Gastrocnemius medialis (tissue), 4 donors: ENCODE data around the gene RSPO3. TPM values are rescaled to one million over a fixed set of nuclear protein-coding genes. Genes with fewer than 3 reads are reported as not detected.

Source experiments
- ATAC-seq, 2 donors: fragments of 150-250 bp; one replicate each; pipeline ENCODE4 v1.9.1; 2016
- DNase-seq, 2 donors: peaks; one replicate each; pipeline ENCODE4 v3.0.0-alpha.2; 2019
- H3K27ac ChIP-seq, 4 donors: fragments of 200-600 bp; sonication (generic); 1 replicate in 1 of 4; 2 replicates in 3 of 4; pipeline ENCODE4 v1.5.1; 2016 to 2018; ENCODE audit warnings: mild to moderate bottlenecking in 2 of 4, moderate library complexity in 1 of 4
- H3K27me3 ChIP-seq, 3 donors: fragments of 200-600 bp; sonication (generic) in 2 of 3; 1 replicate in 1 of 3; 2 replicates in 2 of 3; pipeline versions ENCODE4 v1.5.1 to v1.6.0; 2016 to 2019; ENCODE audit warnings: mild to moderate bottlenecking in 1 of 3, moderate library complexity in 1 of 3
- H3K36me3 ChIP-seq, 2 donors: fragments of 200-600 bp; sonication (generic) in 1 of 2; one replicate each; pipeline ENCODE4 v1.5.1; 2017 to 2018
- H3K4me1 ChIP-seq, 2 donors: fragments of 200-600 bp; sonication (generic) in 1 of 2; one replicate each; pipeline ENCODE4 v1.5.1; 2016 to 2017; ENCODE audit warnings: mild to moderate bottlenecking in 2 of 2
- H3K4me3 ChIP-seq, 4 donors: fragments of 200-600 bp; sonication (generic) in 3 of 4; 1 replicate in 1 of 4; 2 replicates in 3 of 4; pipeline ENCODE4 v1.5.1; 2016 to 2019; ENCODE audit warnings: mild to moderate bottlenecking in 2 of 4
- H3K9me3 ChIP-seq, 3 donors: fragments of 200-600 bp; sonication (generic) in 2 of 3; 1 replicate in 1 of 3; 2 replicates in 2 of 3; pipeline ENCODE4 v1.5.1; 2016 to 2019
- POLR2A ChIP-seq, 2 donors: fragments of 450-650 bp; IDR thresholded peaks; one replicate each; pipeline ENCODE4 v1.6.1; 2017; ENCODE audit warnings: antibody characterized with exemption in 2 of 2, mild to moderate bottlenecking in 2 of 2, moderate library complexity in 2 of 2
- in situ Hi-C, 4 donors: fragments of 200-750 bp; cut with MboI; loops; one replicate each; pipeline versions ENCODE4 v1.15.0 to v1.8.0; 2017; ENCODE audit warnings: low sequenced_read_pairs in 4 of 4
- intact Hi-C: fragments of 100-400 bp; cut with DNase I; formaldehyde crosslinking; loops from one replicate; pipeline ENCODE4 v1.15.1; 2023; ENCODE audit warnings: low total_unique reads
- total RNA-seq, 4 donors: library from RNA; depleted of rRNA; stranded (reverse); fragments of >200 nt; gene quantifications; one replicate each; pipeline versions ENCODE4 v1.1.0 to v1.2.3, GENCODE V29; 2016
- TF ChIP-seq, protein P1 (sequence below), 5 experiments: fragments of 450-650 bp in 3 of 5; fragments of 200-600 bp in 2 of 5; sonication (generic) in 2 of 5; IDR thresholded peaks in 4 of 5; conservative IDR thresholded peaks in 1 of 5; 1 replicate in 4 of 5; 2 replicates in 1 of 5; pipeline ENCODE4 v1.5.1; 2016 to 2019; ENCODE audit warnings: antibody characterized with exemption in 5 of 5, mild to moderate bottlenecking in 3 of 5, moderate library complexity in 3 of 5

RSPO3 gene
- total RNA-seq, 4 donors from 2014 or later = 4.8 to 30.5 (median 7.2) TPM

DNA sequence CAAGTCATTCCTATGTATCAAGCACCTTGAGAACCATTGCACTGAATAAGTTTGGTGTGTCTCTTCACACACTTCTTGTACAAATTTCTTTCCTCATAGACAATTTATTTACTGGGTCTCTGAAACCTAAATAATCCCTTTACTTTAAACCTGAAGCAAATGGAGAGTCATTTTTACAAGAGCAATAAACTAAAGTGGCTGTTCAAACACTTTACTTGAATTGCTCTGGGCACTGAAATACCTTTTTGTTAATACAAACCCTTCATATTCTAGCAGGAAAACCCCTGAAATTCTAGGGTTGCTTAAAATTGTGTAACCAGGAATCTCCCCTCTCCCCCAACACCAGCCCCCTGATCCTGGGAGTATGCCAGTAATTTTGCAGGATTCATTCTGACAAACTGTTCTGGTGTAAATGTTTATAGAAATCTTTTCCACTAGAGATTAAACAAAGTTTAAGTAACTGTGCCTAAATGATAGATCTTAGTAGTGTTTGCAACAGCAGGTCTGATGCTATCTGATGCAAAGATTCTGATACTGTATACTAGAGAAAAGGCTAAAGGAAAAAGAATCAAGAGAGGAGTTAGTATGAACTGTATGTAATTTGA, 13.4 kb downstream of the RSPO3 start:
- Histone ChIP-seq H3K27ac (peak overlapping the region in 1 of 4 donors; percentile 5), H3K4me3 (no peak overlapping the region), H3K27me3 (no peaks in the 10 kb centered on the region), H3K9me3 (no peaks in the 10 kb centered on the region), H3K36me3 (no peaks in the 10 kb centered on the region), H3K4me1 (peaks cover 35 to 58% of the 10 kb centered on the region in 2 donors)
- no peak for TF ChIP-seq POLR2A (IDR thresholded peaks at IDR 0.05)
- TF ChIP-seq, protein P1, sequence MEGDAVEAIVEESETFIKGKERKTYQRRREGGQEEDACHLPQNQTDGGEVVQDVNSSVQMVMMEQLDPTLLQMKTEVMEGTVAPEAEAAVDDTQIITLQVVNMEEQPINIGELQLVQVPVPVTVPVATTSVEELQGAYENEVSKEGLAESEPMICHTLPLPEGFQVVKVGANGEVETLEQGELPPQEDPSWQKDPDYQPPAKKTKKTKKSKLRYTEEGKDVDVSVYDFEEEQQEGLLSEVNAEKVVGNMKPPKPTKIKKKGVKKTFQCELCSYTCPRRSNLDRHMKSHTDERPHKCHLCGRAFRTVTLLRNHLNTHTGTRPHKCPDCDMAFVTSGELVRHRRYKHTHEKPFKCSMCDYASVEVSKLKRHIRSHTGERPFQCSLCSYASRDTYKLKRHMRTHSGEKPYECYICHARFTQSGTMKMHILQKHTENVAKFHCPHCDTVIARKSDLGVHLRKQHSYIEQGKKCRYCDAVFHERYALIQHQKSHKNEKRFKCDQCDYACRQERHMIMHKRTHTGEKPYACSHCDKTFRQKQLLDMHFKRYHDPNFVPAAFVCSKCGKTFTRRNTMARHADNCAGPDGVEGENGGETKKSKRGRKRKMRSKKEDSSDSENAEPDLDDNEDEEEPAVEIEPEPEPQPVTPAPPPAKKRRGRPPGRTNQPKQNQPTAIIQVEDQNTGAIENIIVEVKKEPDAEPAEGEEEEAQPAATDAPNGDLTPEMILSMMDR (IDR thresholded peaks at IDR 0.05 in 4 of 5, conservative IDR thresholded peaks at IDR 0.05 in 1 of 5) = no peak
- intact Hi-C loops (no loop called here), in situ Hi-C loops (no loop called here)
- DNase-seq (no peak), ATAC-seq (no peak)

DNA sequence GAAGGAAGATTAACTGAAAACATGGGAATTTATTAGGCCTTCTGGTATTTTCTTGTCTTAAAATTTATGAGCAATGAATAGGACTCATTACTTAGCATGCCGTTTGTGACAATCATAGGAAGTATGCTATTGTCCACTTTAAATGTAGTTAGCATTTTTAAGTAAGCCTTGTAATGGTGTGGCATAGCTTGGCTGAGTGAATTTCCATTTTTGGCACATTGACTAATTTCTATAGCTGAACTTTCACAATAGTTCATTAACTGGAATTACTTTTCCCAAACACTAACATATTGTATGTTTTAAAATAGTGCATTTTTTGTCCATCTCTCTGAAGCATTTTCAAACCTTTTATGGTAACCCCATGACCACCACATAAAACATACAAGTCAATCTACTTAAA, 15.7 kb downstream of the RSPO3 start:
- H3K36me3 ChIP-seq = no peaks in the 10 kb centered on the region
- no peak for TF ChIP-seq POLR2A (IDR thresholded peaks at IDR 0.05)
- TF ChIP-seq, protein P1 (IDR thresholded peaks at IDR 0.05 in 4 of 5, conservative IDR thresholded peaks at IDR 0.05 in 1 of 5) = no peak
- in situ Hi-C loops = no loop called here
- DNase-seq (no peak), ATAC-seq (no peak)
- peaks cover 37 to 48% of the 10 kb centered on the region in 2 donors for H3K4me1 ChIP-seq
- intact Hi-C loops = no loop called here
- H3K9me3 ChIP-seq = no peaks in the 10 kb centered on the region
- H3K27ac ChIP-seq = peak overlapping the region in 1 of 4 donors; percentile 45
- H3K27me3 ChIP-seq = no peaks in the 10 kb centered on the region
- H3K4me3 ChIP-seq = no peak overlapping the region

DNA sequence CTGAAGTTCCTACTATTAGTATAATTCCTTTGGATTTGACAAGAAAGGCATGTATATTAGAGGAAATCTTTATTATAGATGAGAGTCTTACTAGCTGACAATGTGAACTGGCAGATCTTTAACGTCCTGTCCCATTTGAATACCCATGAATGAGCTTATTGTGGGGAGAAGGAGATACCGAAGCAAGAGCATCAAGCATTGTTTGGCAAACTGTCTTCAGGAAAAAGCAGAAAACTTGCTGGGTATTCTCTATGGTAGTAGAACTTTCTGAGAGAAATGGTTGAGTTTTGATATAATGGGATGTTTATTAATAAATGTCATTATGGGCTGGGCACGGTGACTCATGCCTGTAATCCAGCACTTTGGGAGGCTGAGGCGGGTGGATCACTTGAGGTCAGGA, 18.3 kb downstream of the RSPO3 start:
- TF ChIP-seq, protein P1 (IDR thresholded peaks at IDR 0.05 in 4 of 5, conservative IDR thresholded peaks at IDR 0.05 in 1 of 5) = no peak
- no peak for TF ChIP-seq POLR2A (IDR thresholded peaks at IDR 0.05)
- intact Hi-C loops = no loop called here
- in situ Hi-C loops = no loop called here
- ATAC-seq (no peak), DNase-seq (no peak)
- Histone ChIP-seq H3K27ac (peak overlapping the region; percentile 7 to 40 (median 26)), H3K36me3 (no peaks in the 10 kb centered on the region), H3K4me1 (peaks cover 31 to 42% of the 10 kb centered on the region in 2 donors), H3K27me3 (no peaks in the 10 kb centered on the region), H3K9me3 (no peaks in the 10 kb centered on the region), H3K4me3 (no peak overlapping the region)

DNA sequence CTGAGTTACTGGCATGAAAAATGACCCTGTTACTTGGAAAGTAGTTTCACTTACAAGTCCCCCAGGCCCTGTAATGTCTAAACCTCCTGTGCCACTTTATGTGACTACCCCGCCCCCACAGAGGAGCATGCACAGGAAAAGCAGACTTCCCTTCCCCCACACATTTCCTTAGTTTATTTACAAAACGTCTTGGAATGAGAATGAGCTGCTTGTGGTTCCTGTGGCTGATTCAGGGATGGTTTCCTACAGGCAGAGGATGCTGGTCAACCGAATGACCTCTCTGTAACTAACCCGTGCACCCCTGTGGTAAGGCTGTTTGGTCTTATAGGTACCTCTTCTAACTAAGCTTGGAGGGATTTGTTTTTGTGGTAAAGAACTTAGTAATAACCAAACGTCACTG, 28.5 kb downstream of the RSPO3 start:
- Histone ChIP-seq H3K27ac (peak overlapping the region; percentile 58 to 81 (median 68)), H3K4me3 (no peak overlapping the region), H3K9me3 (no peaks in the 10 kb centered on the region), H3K4me1 (peaks cover 42 to 50% of the 10 kb centered on the region in 2 donors), H3K27me3 (no peaks in the 10 kb centered on the region), H3K36me3 (no peaks in the 10 kb centered on the region)
- DNase-seq (peak in 1 of 2 donors; percentile 12), ATAC-seq (peak in 1 of 2 donors; percentile 10)
- in situ Hi-C loops (no loop called here), intact Hi-C loops (no loop called here)
- TF ChIP-seq, protein P1 (IDR thresholded peaks at IDR 0.05 in 4 of 5, conservative IDR thresholded peaks at IDR 0.05 in 1 of 5) = no peak
- no peak for TF ChIP-seq POLR2A (IDR thresholded peaks at IDR 0.05)

DNA sequence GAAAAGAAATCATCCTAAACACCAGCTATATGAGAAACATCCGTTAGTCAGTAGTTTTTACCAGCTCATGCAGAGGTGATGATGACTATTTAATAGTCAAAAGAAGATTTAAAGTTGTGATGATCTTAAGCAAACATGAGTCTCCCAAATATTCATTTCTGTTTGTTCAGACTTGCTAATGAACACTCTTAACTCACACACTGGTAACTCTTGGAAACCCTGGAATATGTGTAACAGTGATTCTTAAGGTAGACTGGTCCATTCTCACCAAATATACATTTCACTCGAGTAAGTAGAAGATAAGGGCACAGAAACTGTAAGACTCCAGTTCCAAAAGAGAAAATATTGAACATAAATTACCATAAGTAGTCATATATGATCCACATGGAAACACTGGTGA, 29.1 kb downstream of the RSPO3 start:
- ATAC-seq = no peak
- TF ChIP-seq, protein P1 (IDR thresholded peaks at IDR 0.05 in 4 of 5, conservative IDR thresholded peaks at IDR 0.05 in 1 of 5) = no peak
- no peak for TF ChIP-seq POLR2A (IDR thresholded peaks at IDR 0.05)
- in situ Hi-C loops (no loop called here), intact Hi-C loops (no loop called here)
- no peak for DNase-seq
- H3K4me1 ChIP-seq = peaks cover 42 to 50% of the 10 kb centered on the region in 2 donors
- no peaks in the 10 kb centered on the region for H3K27me3 ChIP-seq
- H3K4me3 ChIP-seq = no peak overlapping the region
- H3K36me3 ChIP-seq = no peaks in the 10 kb centered on the region
- no peaks in the 10 kb centered on the region for H3K9me3 ChIP-seq
- peak overlapping the region; percentile 58 to 81 (median 68) for H3K27ac ChIP-seq
